Measurements from ENCODE around the gene PTPN9.

Gene PTPN9

DNA sequence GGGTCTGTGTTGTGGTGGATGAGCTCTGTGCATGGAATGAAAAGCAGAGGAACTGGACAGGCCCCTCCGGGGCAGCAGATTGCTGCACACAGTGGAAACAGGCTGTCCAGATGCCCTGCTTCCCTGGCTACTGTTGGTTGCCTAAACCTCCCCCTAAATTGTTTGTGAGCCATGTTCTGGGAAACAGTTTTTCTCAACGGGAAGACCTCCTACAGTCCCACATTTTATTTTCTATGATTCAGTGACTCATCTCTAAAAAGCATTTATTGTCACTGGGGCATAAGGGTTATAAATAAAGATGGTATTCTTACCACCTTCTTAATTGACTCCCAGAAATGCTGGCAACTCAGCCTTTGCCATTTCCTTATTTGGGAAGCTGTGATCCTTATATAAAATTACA, 20.3 kb upstream of the PTPN9 start:
- TF ChIP-seq, protein P1, sequence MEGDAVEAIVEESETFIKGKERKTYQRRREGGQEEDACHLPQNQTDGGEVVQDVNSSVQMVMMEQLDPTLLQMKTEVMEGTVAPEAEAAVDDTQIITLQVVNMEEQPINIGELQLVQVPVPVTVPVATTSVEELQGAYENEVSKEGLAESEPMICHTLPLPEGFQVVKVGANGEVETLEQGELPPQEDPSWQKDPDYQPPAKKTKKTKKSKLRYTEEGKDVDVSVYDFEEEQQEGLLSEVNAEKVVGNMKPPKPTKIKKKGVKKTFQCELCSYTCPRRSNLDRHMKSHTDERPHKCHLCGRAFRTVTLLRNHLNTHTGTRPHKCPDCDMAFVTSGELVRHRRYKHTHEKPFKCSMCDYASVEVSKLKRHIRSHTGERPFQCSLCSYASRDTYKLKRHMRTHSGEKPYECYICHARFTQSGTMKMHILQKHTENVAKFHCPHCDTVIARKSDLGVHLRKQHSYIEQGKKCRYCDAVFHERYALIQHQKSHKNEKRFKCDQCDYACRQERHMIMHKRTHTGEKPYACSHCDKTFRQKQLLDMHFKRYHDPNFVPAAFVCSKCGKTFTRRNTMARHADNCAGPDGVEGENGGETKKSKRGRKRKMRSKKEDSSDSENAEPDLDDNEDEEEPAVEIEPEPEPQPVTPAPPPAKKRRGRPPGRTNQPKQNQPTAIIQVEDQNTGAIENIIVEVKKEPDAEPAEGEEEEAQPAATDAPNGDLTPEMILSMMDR (conservative IDR thresholded peaks at IDR 0.05; ENCODE audit: low read depth, low read length), result no peak

DNA sequence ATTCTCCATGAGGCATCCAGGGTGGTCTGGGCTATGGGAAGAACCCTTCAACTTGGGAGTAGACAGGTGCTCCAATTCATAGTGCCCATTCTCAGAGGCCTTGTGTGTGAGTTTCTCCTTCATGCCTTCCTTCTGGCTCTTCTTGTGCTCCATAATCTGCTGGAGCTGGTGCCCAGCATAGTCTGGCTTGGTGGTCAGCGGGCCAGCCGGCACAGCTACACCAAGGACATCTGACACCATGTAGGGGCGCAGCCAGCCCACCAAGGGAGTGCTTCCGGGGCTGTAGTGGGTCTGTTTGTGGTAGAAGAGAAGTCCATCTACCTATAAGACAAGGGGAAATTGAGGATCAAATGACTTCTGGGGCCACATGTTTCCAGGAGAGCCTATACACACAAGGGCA, 19.2 kb upstream of the PTPN9 start:
- Histone ChIP-seq H3K36me3 (ENCODE audit: insufficient read depth) (no peaks in the 10 kb centered on the region), H4K20me1 (ENCODE audit: insufficient read depth) (no peaks in the 10 kb centered on the region), H3K79me2 (ENCODE audit: insufficient read depth, low read depth) (no peaks in the 10 kb centered on the region), H3K9ac (no peak overlapping the region), H3K4me2 (no peak overlapping the region), H3K27me3 (ENCODE audit: insufficient read depth, low read depth) (no peaks in the 10 kb centered on the region), H3K27ac (no peak overlapping the region), H3K4me3 (IDR thresholded peaks at IDR 0.05; ENCODE audit: insufficient read depth, low read depth, low read length) (no peak overlapping the region), H3K4me1 (ENCODE audit: low read depth, poor library complexity, severe bottlenecking) (no peaks in the 10 kb centered on the region), H2AFZ (ENCODE audit: low read depth) (no peak overlapping the region)
- TF ChIP-seq, protein P1 (conservative IDR thresholded peaks at IDR 0.05; ENCODE audit: low read depth, low read length), result no peak

More for the DNA sequence above, 20.3 kb upstream of the PTPN9 start:
- H3K4me3 ChIP-seq (IDR thresholded peaks at IDR 0.05; ENCODE audit: insufficient read depth, low read depth, low read length), result no peak overlapping the region
- H2AFZ ChIP-seq (ENCODE audit: low read depth), result no peak overlapping the region
- no peak overlapping the region for H3K4me2 ChIP-seq
- no peaks in the 10 kb centered on the region for H3K27me3 ChIP-seq (ENCODE audit: insufficient read depth, low read depth)
- H3K9ac ChIP-seq, result no peak overlapping the region
- H3K36me3 ChIP-seq (ENCODE audit: insufficient read depth), result no peaks in the 10 kb centered on the region
- H3K79me2 ChIP-seq (ENCODE audit: insufficient read depth, low read depth), result no peaks in the 10 kb centered on the region
- no peaks in the 10 kb centered on the region for H4K20me1 ChIP-seq (ENCODE audit: insufficient read depth)
- no peak overlapping the region for H3K27ac ChIP-seq
- H3K4me1 ChIP-seq (ENCODE audit: low read depth, poor library complexity, severe bottlenecking), result no peaks in the 10 kb centered on the region

DNA sequence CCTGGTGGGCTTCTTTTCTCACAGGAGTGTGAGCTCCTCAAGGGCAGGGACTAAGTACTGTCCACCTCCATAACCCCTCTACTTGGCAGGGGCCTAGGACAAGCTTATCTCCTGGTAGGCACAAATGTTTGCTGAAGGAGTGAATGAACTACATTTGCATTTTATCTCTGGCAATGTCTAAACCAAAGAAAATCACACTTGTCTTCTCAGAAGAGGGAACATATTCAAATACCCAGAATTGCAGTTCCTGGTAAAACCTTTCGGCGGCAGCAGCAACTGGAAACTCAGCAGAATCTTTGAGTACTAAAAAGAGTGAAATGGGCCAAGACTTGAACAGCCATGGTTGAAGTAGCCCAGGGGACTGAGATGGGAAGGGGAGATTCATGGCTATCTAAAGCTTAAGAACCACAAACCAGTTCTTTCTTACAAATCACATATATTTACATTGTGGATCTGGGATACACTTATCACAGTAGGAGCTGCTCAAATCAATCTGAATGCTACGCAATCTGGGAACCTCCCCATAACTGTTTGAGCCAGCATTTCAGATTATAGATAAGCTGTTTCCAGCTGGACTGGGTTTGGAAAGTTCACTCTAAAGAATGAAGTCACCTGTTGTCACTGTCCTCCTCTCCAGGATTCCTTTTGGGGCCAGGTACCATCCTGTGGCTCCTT, 18.7 kb upstream of the PTPN9 start:
- no peaks in the 10 kb centered on the region for H3K79me2 ChIP-seq (ENCODE audit: insufficient read depth, low read depth)
- H3K4me3 ChIP-seq (IDR thresholded peaks at IDR 0.05; ENCODE audit: insufficient read depth, low read depth, low read length), result no peak overlapping the region
- no peak overlapping the region for H3K9ac ChIP-seq
- H2AFZ ChIP-seq (ENCODE audit: low read depth), result no peak overlapping the region
- TF ChIP-seq, protein P1 (conservative IDR thresholded peaks at IDR 0.05; ENCODE audit: low read depth, low read length), result peak; percentile 35; the same call in 1 of the 2 replicates
- no peak overlapping the region for H3K4me2 ChIP-seq
- H3K27ac ChIP-seq, result no peak overlapping the region
- H4K20me1 ChIP-seq (ENCODE audit: insufficient read depth), result no peaks in the 10 kb centered on the region
- H3K36me3 ChIP-seq (ENCODE audit: insufficient read depth), result no peaks in the 10 kb centered on the region
- no peaks in the 10 kb centered on the region for H3K27me3 ChIP-seq (ENCODE audit: insufficient read depth, low read depth)
- no peaks in the 10 kb centered on the region for H3K4me1 ChIP-seq (ENCODE audit: low read depth, poor library complexity, severe bottlenecking)

DNA sequence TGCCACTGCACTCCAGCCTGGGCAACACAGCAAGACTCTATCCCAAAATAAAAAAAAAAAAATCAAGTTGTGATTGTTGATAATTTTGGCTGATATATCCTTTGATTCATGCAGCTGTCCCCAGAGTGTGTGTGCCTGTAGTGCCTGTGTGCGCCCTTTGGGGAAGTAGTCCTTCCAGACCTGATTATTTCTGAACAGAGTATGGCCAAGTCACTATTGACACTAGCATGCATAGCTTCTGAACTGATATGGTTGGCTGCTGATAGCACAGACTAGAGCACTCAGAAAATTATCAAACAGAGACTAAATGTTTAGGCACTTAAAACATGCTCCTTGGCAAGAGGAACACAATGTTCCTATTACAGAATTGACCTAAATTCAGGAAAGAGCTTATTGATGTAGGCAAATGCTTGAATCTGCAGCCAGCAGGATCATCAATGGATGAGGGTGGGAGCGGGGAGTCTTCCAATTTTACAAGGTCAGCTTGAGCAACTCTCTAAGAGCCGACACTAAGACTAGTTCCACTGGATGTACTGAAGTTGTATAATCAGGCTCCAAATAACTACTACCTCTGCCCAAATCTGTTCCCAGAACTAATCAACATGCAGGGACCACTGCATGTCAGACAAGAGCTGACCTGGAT, 17.7 kb upstream of the PTPN9 start:
- TF ChIP-seq, protein P1 (conservative IDR thresholded peaks at IDR 0.05; ENCODE audit: low read depth, low read length), result no peak
- H3K79me2 ChIP-seq (ENCODE audit: insufficient read depth, low read depth), result no peaks in the 10 kb centered on the region
- H3K27me3 ChIP-seq (ENCODE audit: insufficient read depth, low read depth), result no peaks in the 10 kb centered on the region
- H3K27ac ChIP-seq, result no peak overlapping the region
- no peak overlapping the region for H3K4me2 ChIP-seq
- no peaks in the 10 kb centered on the region for H4K20me1 ChIP-seq (ENCODE audit: insufficient read depth)
- H2AFZ ChIP-seq (ENCODE audit: low read depth), result no peak overlapping the region
- no peak overlapping the region for H3K4me3 ChIP-seq (IDR thresholded peaks at IDR 0.05; ENCODE audit: insufficient read depth, low read depth, low read length)
- no peak overlapping the region for H3K9ac ChIP-seq
- H3K36me3 ChIP-seq (ENCODE audit: insufficient read depth), result no peaks in the 10 kb centered on the region
- H3K4me1 ChIP-seq (ENCODE audit: low read depth, poor library complexity, severe bottlenecking), result no peaks in the 10 kb centered on the region
